Dermis lymphatic vessel endothelial cell (primary cell): ENCODE results near the gene WIPF3. TPM values are rescaled to one million over a fixed set of nuclear protein-coding genes. Genes with fewer than 3 reads are reported as not detected.

Source experiments
- total RNA-seq: library from RNA; depleted of rRNA; stranded (reverse); fragments of >200 nt; gene quantifications from 2 replicates; pipeline ENCODE4 v1.2.1, GENCODE V29; 2014

The WIPF3 gene, protein sequence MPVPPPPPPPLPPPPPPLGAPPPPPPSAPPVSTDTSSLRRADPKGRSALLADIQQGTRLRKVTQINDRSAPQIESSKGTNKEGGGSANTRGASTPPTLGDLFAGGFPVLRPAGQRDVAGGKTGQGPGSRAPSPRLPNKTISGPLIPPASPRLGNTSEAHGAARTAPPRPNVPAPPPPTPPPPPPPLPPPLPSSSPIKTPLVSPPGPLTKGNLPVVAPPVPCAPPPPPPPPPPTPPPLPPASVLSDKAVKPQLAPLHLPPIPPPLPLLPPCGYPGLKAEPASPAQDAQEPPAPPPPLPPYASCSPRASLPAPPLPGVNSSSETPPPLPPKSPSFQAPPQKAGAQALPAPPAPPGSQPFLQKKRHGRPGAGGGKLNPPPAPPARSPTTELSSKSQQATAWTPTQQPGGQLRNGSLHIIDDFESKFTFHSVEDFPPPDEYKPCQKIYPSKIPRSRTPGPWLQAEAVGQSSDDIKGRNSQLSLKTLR
- not detected in 2 replicates for total RNA-seq

DNA sequence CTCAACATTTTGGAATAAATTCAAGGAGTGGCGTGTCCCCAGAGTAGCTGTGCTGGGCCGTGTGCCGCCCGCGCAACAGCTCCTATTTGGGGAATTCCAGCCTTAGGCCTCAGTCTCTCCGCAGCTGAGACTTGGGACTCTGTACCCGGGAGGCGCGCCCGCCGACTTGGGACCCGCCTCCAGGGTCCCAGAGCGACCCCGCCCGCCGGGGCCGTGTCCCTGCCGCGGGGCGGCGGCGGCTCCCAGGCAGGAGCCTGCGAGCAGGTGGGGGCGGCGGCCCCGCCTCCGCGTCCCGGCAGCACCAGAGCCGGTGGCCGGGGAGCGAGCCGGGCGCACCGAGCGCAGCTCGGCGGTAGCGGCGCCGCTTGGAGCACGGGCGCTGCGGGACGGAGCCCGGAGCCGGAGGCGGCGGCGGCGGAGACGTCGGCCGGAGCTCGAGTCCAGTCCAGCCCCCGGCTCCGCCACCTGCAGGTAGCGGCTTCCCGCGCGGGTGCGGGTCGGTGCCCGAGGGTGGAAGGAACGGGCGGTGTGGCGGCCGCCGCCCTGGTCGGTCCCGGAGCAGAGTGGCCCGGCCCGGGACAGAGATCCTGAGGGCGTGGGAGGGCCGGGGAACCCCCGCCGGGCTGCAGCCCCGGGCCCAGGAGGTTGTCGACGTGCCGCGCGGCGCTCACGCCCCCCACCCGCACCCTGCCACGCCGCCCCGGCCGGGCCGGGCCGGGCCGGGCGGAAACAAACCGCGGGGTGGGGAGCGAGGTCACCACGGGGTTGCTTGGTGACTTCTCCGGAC, at the start of gene WIPF3:
WIPF3 (plus strand) TSS at position 301 of the 787 bp plus-strand sequence. CDS start 28,217 bp downstream, outside the sequence.

Other genes with a start within 250 kb of the WIPF3 start
- under 0.01 and 0.09 TPM in 2 replicates for gene PRR15, start 242.7 kb upstream of the WIPF3 start, total RNA-seq
- gene SCRN1, start 183.3 kb downstream of the WIPF3 start, total RNA-seq = 67.4 and 85.3 TPM in 2 replicates
- gene FKBP14, start 220.2 kb downstream of the WIPF3 start, total RNA-seq = 9.4 and 10.6 TPM in 2 replicates
- gene PLEKHA8, start 221.9 kb downstream of the WIPF3 start, total RNA-seq = 12.6 and 16.2 TPM in 2 replicates